Sigmoid colon (tissue), 4 donors: ENCODE data around the gene RCSD1.

ENCODE experiments used
- POLR2AphosphoS5 ChIP-seq, 4 donors: sonication (generic); formaldehyde crosslinking; IDR thresholded peaks; one replicate each; pipeline ENCODE4 v1.6.1; 2017; ENCODE audit warnings: antibody characterized with exemption in 4 of 4
- TF ChIP-seq, protein P1 (sequence below), 4 experiments: fragments of 450-650 bp in 3 of 4; fragments of 200-600 bp in 1 of 4; IDR thresholded peaks; one replicate each; pipeline ENCODE4 v1.5.1; 2016 to 2019; ENCODE audit warnings: antibody characterized with exemption in 4 of 4, mild to moderate bottlenecking in 3 of 4, moderate library complexity in 2 of 4

DNA sequence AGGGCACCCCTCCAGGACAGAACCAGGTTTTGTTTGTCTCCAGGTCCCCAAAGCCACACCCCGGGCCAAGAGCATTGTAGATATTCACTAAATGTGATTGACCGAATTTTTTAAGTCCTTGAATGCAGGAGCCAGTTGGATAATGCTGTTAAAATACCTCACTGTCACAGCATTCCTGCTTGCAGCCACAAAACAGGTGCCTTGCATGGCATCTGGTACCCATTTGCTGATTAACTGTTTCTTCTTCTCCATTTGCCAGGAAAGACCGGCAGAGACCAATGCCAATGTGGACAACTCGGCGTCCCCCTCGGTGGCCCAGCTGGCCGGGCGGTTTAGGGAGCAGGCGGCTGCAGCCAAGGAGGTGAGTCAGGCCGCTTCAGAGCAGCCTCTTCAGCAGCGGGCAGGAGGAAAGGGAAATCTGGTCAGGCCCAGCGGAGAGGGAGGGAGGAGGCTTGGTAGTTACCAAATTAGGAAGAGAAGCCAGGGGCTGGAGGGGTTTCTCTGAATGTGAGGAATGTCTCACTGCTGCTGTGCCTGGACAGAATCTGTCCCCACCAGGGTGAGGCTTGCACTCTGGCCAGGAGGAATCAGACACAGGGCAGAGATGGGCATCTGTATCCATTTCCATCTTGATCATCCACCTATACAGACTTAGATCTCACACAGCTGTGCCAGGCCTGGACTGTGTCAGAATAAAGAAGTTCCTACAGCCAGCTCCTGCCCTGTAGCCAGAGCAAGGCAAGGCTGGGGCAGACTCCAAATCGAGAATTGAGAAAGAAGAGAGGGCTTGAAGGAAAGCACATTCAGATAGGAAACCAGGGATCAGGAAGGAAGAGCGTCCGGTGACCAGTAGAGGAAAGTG lies 53.8 kb downstream of the RCSD1 start:
- TF ChIP-seq, protein P1, sequence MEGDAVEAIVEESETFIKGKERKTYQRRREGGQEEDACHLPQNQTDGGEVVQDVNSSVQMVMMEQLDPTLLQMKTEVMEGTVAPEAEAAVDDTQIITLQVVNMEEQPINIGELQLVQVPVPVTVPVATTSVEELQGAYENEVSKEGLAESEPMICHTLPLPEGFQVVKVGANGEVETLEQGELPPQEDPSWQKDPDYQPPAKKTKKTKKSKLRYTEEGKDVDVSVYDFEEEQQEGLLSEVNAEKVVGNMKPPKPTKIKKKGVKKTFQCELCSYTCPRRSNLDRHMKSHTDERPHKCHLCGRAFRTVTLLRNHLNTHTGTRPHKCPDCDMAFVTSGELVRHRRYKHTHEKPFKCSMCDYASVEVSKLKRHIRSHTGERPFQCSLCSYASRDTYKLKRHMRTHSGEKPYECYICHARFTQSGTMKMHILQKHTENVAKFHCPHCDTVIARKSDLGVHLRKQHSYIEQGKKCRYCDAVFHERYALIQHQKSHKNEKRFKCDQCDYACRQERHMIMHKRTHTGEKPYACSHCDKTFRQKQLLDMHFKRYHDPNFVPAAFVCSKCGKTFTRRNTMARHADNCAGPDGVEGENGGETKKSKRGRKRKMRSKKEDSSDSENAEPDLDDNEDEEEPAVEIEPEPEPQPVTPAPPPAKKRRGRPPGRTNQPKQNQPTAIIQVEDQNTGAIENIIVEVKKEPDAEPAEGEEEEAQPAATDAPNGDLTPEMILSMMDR (IDR thresholded peaks at IDR 0.05), result no peak
- peak in 3 of 4 donors; percentile 51 to 79 (median 73) for TF ChIP-seq POLR2AphosphoS5 (IDR thresholded peaks at IDR 0.05)
